Ovary (tissue), 9 donors: ENCODE results near the gene ZNF169. TPM values are rescaled to one million over a fixed set of nuclear protein-coding genes. Genes with fewer than 3 reads are reported as not detected.
"Not testable (repeated sequence)": the region's sequence is repeated elsewhere in the genome, so short reads cannot be mapped to it uniquely, and the experiment has no call there.

ENCODE experiments used
- DNase-seq, 5 donors: peaks; one replicate each; pipeline ENCODE4 v3.0.0-alpha.2; 2019 to 2020
- H3K27ac ChIP-seq, 2 donors: fragments of 200-600 bp; one replicate each; pipeline versions ENCODE4 v1.5.1 to v1.8.0; 2019 to 2022
- H3K27me3 ChIP-seq: fragments of 200-600 bp; one replicate; pipeline ENCODE4 v1.8.0; 2022
- H3K36me3 ChIP-seq: fragments of 200-600 bp; sonication (generic); one replicate; pipeline ENCODE4 v1.5.1; 2019
- H3K4me1 ChIP-seq: one replicate; pipeline ENCODE4 v1.8.1; 2013; ENCODE audit warnings: mild to moderate bottlenecking, moderate library complexity; ENCODE audit not compliant: insufficient read depth
- H3K4me3 ChIP-seq: fragments of 200-600 bp; sonication (generic); one replicate; pipeline ENCODE4 v1.5.1; 2017
- H3K9me3 ChIP-seq, 2 donors: fragments of 200-600 bp in 1 of 2; sonication (generic) in 1 of 2; one replicate each; pipeline versions ENCODE4 v1.5.1 to v1.8.1; 2013 to 2019; ENCODE audit warnings: mild to moderate bottlenecking in 1 of 2, moderate library complexity in 1 of 2
- EP300 ChIP-seq: sonication (generic); formaldehyde crosslinking; IDR thresholded peaks from one replicate; pipeline ENCODE4 v1.6.1; 2017; ENCODE audit warnings: antibody characterized with exemption
- POLR2A ChIP-seq: fragments of 450-650 bp; IDR thresholded peaks from one replicate; pipeline ENCODE4 v1.6.1; 2017; ENCODE audit warnings: antibody characterized with exemption, mild to moderate bottlenecking, moderate library complexity
- WGBS, 3 donors: extraction: QIAGEN DNeasy Blood & Tissue Kit in 1 of 3; methylation state at CpG; one replicate each; pipeline versions ENCODE4 v1.1.5 to v1.1.7; 2013 to 2017; 5-methylcytosine and 5-hydroxymethylcytosine counted together
- intact Hi-C, 4 donors: fragments of 100-400 bp; cut with DNase I; formaldehyde crosslinking; loops; one replicate each; pipeline versions ENCODE4 v1.11.0 to v1.15.1; 2022 to 2023
- polyA plus RNA-seq, 2 donors: library from polyadenylated mRNA; stranded (reverse); fragments of 200-250 nt in 1 of 2; fragments of 350-450 nt in 1 of 2; fragmentation: Illumina TruSeq in 1 of 2; extraction: RNeasy Lipid Tissue Mini Kit (QIAGEN cat#74804) in 1 of 2; gene quantifications; one replicate each; pipeline ENCODE4 v1.2.3, GENCODE V29; 2013 to 2014
- total RNA-seq, 7 donors: library from RNA; depleted of rRNA in 2 of 7; stranded (reverse); fragments of >200 nt in 2 of 7; fragmentation: NEBNext Ultra II Directional in 3 of 7; extraction: Animal tissue kit (Norgen Biotek cat#: 25700) in 3 of 7; gene quantifications; one replicate each; pipeline versions ENCODE4 v1.1.0 to v1.2.4, GENCODE V29; 2016 to 2023
- TF ChIP-seq, protein P1 (sequence below), 3 donors: fragments of 450-650 bp in 2 of 3; fragments of 200-600 bp in 1 of 3; IDR thresholded peaks; one replicate each; pipeline versions ENCODE4 v1.5.1 to v1.8.0; 2016 to 2022; ENCODE audit warnings: antibody characterized with exemption in 3 of 3, mild to moderate bottlenecking in 1 of 3
- donor health status: DM: no; HTN: no; CAD: no; lungs with moderate emphysema.
- donor health status: DM: no; HTN: no; CAD: no.
- donor health status: Bipolar disorder and iron deficiency.
- donor health status: DM: yes; HTN: yes; CAD: no.
- donor health status: DM: no; HTN: no; CAD: no.
- donor health status: DM: yes; HTN: yes; CAD: no.

Gene ZNF169
- total and polyA plus RNA-seq, 9 donors = 4.6 to 12.5 (median 6.6) TPM

DNA sequence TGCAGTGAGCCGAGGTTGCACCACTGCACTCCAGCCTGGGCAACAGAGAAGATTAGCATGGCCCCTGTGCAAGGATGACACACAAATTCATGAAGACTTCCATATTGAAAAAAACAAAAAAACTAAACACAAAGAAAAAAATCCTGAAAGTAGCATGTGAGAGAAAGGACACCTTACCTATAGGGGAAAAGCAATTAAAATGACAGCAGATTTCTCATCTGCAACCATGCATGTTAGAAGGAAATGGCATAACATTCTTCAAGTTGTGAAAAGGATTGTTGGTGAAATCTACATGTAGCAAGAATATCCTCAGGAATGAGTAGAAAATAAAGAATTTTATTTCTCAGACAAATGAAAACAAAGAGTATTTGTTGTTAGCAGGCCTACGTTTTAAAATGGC, 13.4 kb upstream of the ZNF169 start:
- TF ChIP-seq, protein P1, sequence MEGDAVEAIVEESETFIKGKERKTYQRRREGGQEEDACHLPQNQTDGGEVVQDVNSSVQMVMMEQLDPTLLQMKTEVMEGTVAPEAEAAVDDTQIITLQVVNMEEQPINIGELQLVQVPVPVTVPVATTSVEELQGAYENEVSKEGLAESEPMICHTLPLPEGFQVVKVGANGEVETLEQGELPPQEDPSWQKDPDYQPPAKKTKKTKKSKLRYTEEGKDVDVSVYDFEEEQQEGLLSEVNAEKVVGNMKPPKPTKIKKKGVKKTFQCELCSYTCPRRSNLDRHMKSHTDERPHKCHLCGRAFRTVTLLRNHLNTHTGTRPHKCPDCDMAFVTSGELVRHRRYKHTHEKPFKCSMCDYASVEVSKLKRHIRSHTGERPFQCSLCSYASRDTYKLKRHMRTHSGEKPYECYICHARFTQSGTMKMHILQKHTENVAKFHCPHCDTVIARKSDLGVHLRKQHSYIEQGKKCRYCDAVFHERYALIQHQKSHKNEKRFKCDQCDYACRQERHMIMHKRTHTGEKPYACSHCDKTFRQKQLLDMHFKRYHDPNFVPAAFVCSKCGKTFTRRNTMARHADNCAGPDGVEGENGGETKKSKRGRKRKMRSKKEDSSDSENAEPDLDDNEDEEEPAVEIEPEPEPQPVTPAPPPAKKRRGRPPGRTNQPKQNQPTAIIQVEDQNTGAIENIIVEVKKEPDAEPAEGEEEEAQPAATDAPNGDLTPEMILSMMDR (IDR thresholded peaks at IDR 0.05) = no peak
- TF ChIP-seq POLR2A = no peak
- no peak for TF ChIP-seq EP300
- Histone ChIP-seq H3K27ac (no peak overlapping the region), H3K4me3 (no peak overlapping the region), H3K4me1 (no peaks in the 10 kb centered on the region), H3K36me3 (no peaks in the 10 kb centered on the region), H3K27me3 (no peaks in the 10 kb centered on the region), H3K9me3 (no peaks in the 10 kb centered on the region)
- no peak for DNase-seq
- WGBS, 3 donors = 56 to 60% (median 60%) methylated on average over 2 of the region's 2 CpGs
- intact Hi-C loops = no loop called here

DNA sequence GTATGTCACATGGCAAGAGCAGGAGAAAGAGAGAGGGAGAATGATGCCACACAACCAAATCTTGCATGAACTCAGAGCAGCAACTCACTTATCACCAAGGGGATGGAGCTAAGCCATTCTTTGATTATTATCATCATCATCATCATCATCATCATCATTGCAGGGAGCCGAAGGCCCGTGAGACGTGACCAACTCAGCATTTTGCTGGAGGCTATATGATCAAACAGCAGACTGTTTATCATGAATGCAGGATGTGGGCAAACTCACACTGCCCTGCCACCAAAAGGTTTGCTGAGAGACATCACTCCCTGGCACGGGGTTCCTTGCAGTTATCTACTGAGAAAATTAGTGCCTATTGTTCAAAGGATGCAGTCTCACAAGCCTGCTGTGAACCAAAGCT, 8.6 kb upstream of the ZNF169 start:
- Histone ChIP-seq H3K4me3 (no peak overlapping the region), H3K9me3 (no peaks in the 10 kb centered on the region), H3K4me1 (no peaks in the 10 kb centered on the region), H3K27me3 (no peaks in the 10 kb centered on the region), H3K27ac (no peak overlapping the region), H3K36me3 (no peaks in the 10 kb centered on the region)
- intact Hi-C loops = no loop called here
- WGBS, 3 donors = 41 to 63% (median 47%) methylated on average over 4 of the region's 4 CpGs
- no peak for DNase-seq
- no peak for TF ChIP-seq EP300
- TF ChIP-seq, protein P1 (IDR thresholded peaks at IDR 0.05) = no peak
- TF ChIP-seq POLR2A = no peak

DNA sequence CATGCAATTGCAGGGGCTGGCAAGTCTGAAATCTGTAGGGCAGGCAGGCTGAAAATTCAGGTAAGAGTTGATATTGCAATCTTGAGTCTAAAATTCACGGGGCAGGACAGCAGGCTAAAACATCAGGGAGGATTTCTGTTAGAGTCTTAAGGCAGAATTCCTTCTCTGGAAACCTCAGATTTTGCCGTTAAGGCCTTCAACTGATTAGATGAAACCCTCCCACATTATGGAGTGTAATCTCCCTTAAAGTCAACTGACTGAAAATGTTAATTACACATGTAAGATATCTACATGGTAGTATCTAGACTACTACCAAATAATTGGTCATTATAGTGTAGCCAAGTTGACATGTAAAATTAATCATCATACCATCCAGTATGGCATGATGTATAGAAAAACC, 3.1 kb upstream of the ZNF169 start:
- no peak overlapping the region for H3K27ac ChIP-seq
- no peak overlapping the region for H3K4me3 ChIP-seq
- H3K9me3 ChIP-seq = no peaks in the 10 kb centered on the region
- 14 to 38% (median 21%) methylated on average over 2 of the region's 2 CpGs for WGBS, 3 donors
- no peaks in the 10 kb centered on the region for H3K36me3 ChIP-seq
- TF ChIP-seq EP300 (no peak), POLR2A (no peak)
- TF ChIP-seq, protein P1 (IDR thresholded peaks at IDR 0.05) = no peak
- intact Hi-C loops = no loop called here
- H3K4me1 ChIP-seq = no peaks in the 10 kb centered on the region
- H3K27me3 ChIP-seq = no peaks in the 10 kb centered on the region
- DNase-seq = no peak

DNA sequence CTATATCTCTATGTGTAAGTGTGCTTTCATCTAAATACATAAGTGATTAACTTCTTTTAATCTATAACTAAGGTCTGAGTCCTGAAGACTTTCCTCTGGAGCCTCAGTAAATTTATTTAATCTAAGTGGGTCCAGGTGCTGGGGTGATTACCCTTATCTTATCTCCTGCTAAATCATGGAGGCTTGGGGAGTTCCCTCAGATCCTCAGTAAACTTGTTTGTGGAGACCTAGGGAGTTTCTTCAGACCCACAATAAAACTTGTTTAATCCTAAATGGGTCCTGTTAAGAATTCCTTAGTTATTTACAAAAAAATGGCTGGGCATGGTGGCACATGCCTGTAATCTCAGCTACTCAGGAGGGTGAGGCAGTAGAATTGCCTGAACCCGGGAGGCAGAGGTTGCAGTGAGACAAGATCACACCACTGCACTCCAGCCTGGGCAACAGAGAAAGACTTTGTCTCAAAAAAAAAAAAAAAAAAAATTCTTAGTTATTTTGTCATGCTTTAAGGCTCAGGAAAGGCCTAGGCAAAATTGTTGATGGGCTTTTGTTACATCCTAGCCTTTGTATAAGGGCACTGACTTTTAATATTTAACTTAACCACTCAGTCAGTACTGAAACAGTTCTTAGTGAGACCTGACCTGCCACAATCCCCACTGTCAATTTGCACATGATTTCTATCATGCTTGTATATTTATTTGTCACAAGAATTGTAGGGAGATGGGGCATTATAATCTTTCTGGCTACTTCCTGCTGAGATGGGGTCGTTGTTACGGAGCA, 6.7 kb downstream of the ZNF169 start:
- H3K27ac ChIP-seq, H3K36me3 ChIP-seq, H3K9me3 ChIP-seq, H3K27me3 ChIP-seq, H3K4me1 ChIP-seq, H3K4me3 ChIP-seq, intact Hi-C loops, DNase-seq: not testable (repeated sequence)
- WGBS, 3 donors = 74 to 95% (median 79%) methylated on average over 3 of the region's 3 CpGs

DNA sequence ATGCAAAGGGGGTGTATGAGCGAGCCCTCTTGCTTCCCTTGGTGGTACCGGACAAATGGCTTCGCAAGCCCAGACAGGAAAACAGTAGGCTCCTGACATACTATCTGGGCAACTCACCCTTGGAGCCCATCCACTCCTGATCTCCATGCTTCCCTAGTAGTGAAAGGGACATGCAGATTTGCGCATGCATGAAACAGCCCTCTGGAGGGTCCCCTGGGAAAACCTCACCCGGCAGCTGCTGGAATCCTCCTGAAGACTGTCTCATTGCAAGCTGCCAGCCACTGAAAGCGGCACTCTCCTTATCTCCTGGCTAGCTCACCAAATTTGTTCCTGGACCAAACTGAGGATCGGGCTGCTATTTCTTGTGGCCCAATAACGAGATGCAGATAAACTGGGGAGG, 10.2 kb downstream of the ZNF169 start:
- TF ChIP-seq, protein P1 (IDR thresholded peaks at IDR 0.05) = no peak
- TF ChIP-seq EP300 = no peak
- no peak for TF ChIP-seq POLR2A
- no peaks in the 10 kb centered on the region for H3K27me3 ChIP-seq
- DNase-seq = no peak
- no peak overlapping the region for H3K4me3 ChIP-seq
- H3K27ac ChIP-seq = no peak overlapping the region
- H3K9me3 ChIP-seq = no peaks in the 10 kb centered on the region
- H3K36me3 ChIP-seq = no peaks in the 10 kb centered on the region
- no peaks in the 10 kb centered on the region for H3K4me1 ChIP-seq
- intact Hi-C loops = no loop called here
- WGBS, 3 donors = 88 to 96% (median 95%) methylated on average over 8 of the region's 8 CpGs
